COLO668 (cell line): ENCODE results near the gene ATP2B1.

Experiments
- DNase-seq: peaks from one replicate; lab custom pipeline; 2025; ENCODE audit not compliant: unreplicated experiment; lab: John Stamatoyannopoulos, UW

ATP2B1 gene

DNA sequence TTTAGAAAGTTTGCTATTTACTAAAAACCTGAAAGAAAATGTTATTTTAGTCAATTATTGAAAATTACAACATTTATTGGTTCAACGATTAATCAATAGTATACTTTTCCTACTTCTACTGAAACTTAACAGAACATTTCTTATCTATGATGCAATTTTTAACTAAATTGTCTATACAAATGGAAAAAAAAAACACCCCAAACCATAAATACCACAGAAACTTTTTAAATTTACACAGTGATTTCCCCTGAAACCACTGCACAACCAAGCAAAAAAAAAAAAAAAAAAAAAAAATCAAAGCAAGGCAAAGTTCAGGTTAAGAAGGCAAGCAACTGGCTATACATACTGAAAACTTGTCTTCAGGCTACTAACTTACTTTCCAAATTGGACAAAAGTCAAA, 110.9 kb downstream of the ATP2B1 start:
- DNase-seq, result no peak

DNA sequence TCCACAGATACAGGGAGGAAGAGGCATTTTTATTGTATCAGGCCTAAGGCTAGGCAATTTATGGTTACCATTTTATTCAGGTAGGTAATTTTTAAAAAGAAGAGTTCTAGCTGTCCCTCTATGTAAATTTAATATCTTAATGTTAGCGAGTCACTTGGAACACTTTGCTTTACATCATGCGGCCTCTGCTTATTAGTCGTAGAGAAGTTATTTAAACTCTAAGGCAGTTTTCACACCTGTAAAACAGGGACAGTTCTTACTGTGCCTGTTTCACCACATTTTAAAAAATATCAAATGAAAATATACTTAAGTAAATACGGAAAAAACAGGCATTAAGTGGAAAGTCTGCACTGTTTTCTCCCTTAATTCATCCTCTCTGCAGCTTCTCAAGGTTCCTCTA, 111.4 kb downstream of the ATP2B1 start:
- DNase-seq, result no peak

- DNase-seq, result no peak
These were observed 114.8 kb downstream of the ATP2B1 start for GRCh38 chr12:89593873-89594272.

DNA sequence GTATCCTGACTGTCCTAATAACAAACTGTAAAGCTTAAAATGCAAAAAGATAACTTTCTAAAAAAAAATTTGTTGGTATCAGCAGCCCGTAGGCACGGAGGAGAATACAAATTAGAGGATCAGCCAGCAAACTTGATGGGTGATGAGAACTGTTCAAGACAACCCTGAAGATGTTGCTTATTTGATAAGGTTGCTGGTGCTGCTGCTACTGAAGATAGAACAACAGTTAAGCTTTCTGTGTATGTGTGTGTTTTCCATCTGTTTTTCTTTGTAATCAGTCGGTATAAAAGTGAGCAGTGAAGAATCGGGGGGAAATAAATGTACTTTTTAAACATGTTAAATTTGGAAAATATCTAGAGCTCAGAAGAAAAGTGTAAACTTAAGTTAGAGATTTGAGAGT, 115.4 kb downstream of the ATP2B1 start:
- no peak for DNase-seq

- no peak for DNase-seq
These were observed 118.9 kb downstream of the ATP2B1 start for GRCh38 chr12:89589753-89590152.

GRCh38 chr12:89578499-89578898, 130.1 kb downstream of the ATP2B1 start:
- DNase-seq, result no peak

GRCh38 chr12:89576572-89577220, 131.9 kb downstream of the ATP2B1 start:
- no peak for DNase-seq

DNA sequence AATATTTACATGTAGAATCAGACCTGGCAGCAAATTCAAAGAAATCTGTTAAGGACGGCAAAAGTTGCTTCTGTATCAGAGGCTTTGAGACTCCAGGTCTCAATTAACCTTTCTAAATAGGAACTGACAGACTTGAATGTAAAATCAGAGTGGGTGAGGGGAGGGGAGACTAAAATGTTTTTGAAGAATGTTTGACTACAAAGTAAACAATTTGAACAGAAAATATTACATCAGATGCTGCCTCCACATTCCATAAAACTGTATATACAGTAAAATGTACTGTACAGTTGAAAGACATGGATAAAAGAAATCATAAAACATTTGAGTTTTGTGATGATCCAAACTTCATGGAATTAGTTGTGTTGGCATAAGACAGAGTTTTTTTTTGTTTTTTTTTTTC, 133.3 kb downstream of the ATP2B1 start:
- no peak for DNase-seq

DNA sequence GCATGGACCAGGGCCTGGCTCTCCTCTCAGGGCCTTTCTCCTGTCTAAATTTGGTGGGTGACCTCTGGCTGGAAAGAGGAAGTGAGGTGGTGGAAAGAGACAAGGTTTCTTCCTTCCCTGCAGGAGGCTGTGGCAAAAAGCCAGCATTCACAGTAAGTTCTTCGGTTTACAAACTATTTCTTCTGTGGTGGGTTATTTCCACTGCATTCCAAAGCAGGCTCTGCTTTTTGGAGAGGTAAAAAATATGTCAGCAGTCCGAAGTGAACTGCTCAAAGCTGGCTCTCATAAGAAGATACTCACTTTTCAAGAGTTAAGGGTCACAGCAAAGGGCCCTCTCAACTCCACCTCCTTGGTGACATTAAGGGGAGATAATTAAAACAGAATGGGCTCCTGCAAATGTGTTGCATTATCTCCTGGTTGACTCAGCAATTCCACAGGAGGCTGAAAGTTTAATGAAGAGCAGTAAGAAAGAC, 133.9 kb downstream of the ATP2B1 start:
- DNase-seq, result no peak

- DNase-seq, result no peak
These were observed 135.4 kb downstream of the ATP2B1 start for GRCh38 chr12:89573051-89573810.

- no peak for DNase-seq
These were observed 137.0 kb downstream of the ATP2B1 start for GRCh38 chr12:89571491-89572195.

GRCh38 chr12:89568484-89568883, 140.2 kb downstream of the ATP2B1 start:
- DNase-seq, result no peak

GRCh38 chr12:89567691-89568239, 140.9 kb downstream of the ATP2B1 start:
- no peak for DNase-seq

GRCh38 chr12:89566615-89567014, 142.0 kb downstream of the ATP2B1 start:
- no peak for DNase-seq

DNA sequence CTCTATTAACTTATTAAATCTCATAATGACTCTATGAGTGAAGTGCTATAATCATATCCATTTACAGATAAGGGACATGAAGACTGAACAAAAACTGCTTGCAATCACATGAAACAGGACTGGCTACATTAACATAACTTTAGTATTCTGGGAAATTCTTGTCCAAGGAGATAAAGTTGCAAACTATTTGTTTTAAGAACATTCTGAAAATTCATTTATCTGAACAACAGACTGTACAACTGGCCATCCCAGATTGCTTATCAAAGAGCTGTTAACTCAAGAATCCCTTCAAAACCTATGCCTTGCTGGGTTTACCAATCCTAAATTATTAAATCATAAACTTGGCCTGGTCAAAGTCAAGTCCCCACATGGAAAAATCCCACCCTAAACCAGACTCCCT, 143.6 kb downstream of the ATP2B1 start:
- DNase-seq, result no peak

- no peak for DNase-seq
These were observed 148.9 kb downstream of the ATP2B1 start for GRCh38 chr12:89559753-89560152.

DNA sequence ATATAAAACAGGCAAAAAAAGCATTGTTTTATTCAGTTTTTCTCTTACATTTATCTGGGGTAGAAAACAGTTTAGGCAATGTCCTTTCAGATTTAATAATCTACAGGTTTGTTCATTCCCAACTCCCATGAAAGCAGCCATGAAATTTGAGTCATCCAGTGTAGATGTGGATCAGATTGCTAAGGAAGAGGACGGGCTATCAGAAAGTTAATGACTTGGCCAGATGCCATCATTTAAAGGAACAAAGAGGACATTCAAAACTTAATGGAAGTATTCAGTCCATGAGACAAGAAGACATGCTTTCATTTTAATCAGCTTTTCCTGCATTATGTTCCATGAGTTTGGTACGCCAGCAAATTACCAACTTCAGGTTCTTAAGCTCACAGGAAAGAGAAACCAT, 151.7 kb downstream of the ATP2B1 start:
- no peak for DNase-seq

DNA sequence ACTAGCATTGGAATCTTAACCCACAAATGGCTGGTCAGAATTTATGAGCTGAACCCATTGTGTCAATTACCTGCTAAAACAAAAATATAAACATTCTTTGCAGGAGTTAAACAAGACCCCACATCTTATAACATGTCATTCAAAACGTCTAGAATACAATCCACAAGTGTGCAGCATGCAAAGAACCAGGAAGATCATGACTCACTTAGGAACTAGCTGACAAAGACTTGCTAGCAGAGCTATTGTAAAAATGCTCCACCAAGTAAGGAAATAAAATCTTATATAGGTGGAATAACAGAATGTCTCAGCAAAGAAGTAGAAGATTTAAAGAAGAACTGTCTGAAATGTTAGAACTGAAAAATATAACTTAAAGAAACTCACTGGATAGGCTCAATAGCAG, 156.3 kb downstream of the ATP2B1 start:
- DNase-seq, result no peak

GRCh38 chr12:89551747-89552146, 156.9 kb downstream of the ATP2B1 start:
- no peak for DNase-seq

- no peak for DNase-seq
These were observed 161.5 kb downstream of the ATP2B1 start for GRCh38 chr12:89547101-89547500.

- DNase-seq, result no peak
These were observed 162.5 kb downstream of the ATP2B1 start for GRCh38 chr12:89546151-89546550.
